HEK293 (cell line): ENCODE results near the gene BCAN.

Source experiments
- ELK4 ChIP-seq: IDR thresholded peaks from 2 replicates; pipeline ENCODE4 v1.6.1; 2011; ENCODE audit warnings: mild to moderate bottlenecking, low read depth, low read length, borderline replicate concordance
- HOXD13 ChIP-seq: sonication (generic); formaldehyde crosslinking; IDR thresholded peaks from 2 replicates; pipeline ENCODE4 v1.8.0; 2022; ENCODE audit warnings: missing genetic modification reagents, borderline replicate concordance
- KLF9 ChIP-seq: fragments of 450-650 bp; formaldehyde crosslinking; IDR thresholded peaks from 2 replicates; pipeline ENCODE4 v1.5.1; 2016; ENCODE audit warnings: missing biosample characterization, missing genetic modification characterization, low read depth
- REST ChIP-seq: fragments of 450-650 bp; formaldehyde crosslinking; IDR thresholded peaks from 2 replicates; pipeline ENCODE4 v1.5.1; 2016; ENCODE audit warnings: missing biosample characterization, missing genetic modification characterization
- TSHZ1 ChIP-seq: fragments of 450-650 bp; formaldehyde crosslinking; IDR thresholded peaks from 2 replicates; pipeline ENCODE4 v1.5.1; 2016; ENCODE audit warnings: missing biosample characterization, missing genetic modification characterization, borderline replicate concordance
- YY2 ChIP-seq: fragments of 450-650 bp; formaldehyde crosslinking; IDR thresholded peaks from 2 replicates; pipeline ENCODE4 v1.5.1; 2016; ENCODE audit warnings: missing biosample characterization, missing genetic modification characterization
- ZBTB1 ChIP-seq: fragments of 450-650 bp; formaldehyde crosslinking; IDR thresholded peaks from 2 replicates; pipeline ENCODE4 v1.5.1; 2016; ENCODE audit warnings: missing biosample characterization, missing genetic modification characterization
- ZBTB7A ChIP-seq: fragments of 450-650 bp; formaldehyde crosslinking; IDR thresholded peaks from 2 replicates; pipeline ENCODE4 v1.5.1; 2016; ENCODE audit warnings: low read depth, missing biosample characterization, missing genetic modification characterization
- ZFP3 ChIP-seq: fragments of 450-650 bp; formaldehyde crosslinking; IDR thresholded peaks from 2 replicates; pipeline ENCODE4 v1.5.1; 2016; ENCODE audit warnings: low read depth, missing biosample characterization, missing genetic modification characterization
- ZIC2 ChIP-seq: fragments of 450-650 bp; formaldehyde crosslinking; IDR thresholded peaks from 2 replicates; pipeline ENCODE4 v1.5.1; 2016; ENCODE audit warnings: missing biosample characterization, missing genetic modification characterization
- ZNF121 ChIP-seq: fragments of 450-650 bp; formaldehyde crosslinking; IDR thresholded peaks from 2 replicates; pipeline ENCODE4 v1.5.1; 2016; ENCODE audit warnings: missing biosample characterization, missing genetic modification characterization
- ZNF174 ChIP-seq: fragments of 450-650 bp; formaldehyde crosslinking; IDR thresholded peaks from 2 replicates; pipeline ENCODE4 v1.5.0; 2017; ENCODE audit warnings: missing biosample characterization, mild to moderate bottlenecking, missing genetic modification characterization
- ZNF211 ChIP-seq: fragments of 450-650 bp; formaldehyde crosslinking; IDR thresholded peaks from 2 replicates; pipeline ENCODE4 v1.5.1; 2016; ENCODE audit warnings: low read depth, missing biosample characterization, missing genetic modification characterization
- ZNF324 ChIP-seq: fragments of 450-650 bp; formaldehyde crosslinking; IDR thresholded peaks from 2 replicates; pipeline ENCODE4 v1.5.1; 2016; ENCODE audit warnings: missing biosample characterization, missing genetic modification characterization
- ZNF510 ChIP-seq: fragments of 450-650 bp; formaldehyde crosslinking; IDR thresholded peaks from 2 replicates; pipeline ENCODE4 v1.5.1; 2018; ENCODE audit warnings: mild to moderate bottlenecking, missing genetic modification characterization, missing biosample characterization; ENCODE audit not compliant: insufficient replicate concordance
- ZNF621 ChIP-seq: fragments of 450-650 bp; formaldehyde crosslinking; IDR thresholded peaks from 2 replicates; pipeline ENCODE4 v1.5.1; 2017; ENCODE audit warnings: missing biosample characterization, missing genetic modification characterization
- ZNF624 ChIP-seq: fragments of 450-650 bp; formaldehyde crosslinking; IDR thresholded peaks from 2 replicates; pipeline ENCODE4 v1.5.1; 2017; ENCODE audit warnings: missing biosample characterization, missing genetic modification characterization
- ZNF626 ChIP-seq: fragments of 450-650 bp; sonication (Bioruptor Pico); formaldehyde crosslinking; IDR thresholded peaks from 2 replicates; pipeline ENCODE4 v1.5.1; 2018; ENCODE audit warnings: missing biosample characterization, missing genetic modification characterization, inconsistent platforms
- ZNF629 ChIP-seq: fragments of 450-650 bp; formaldehyde crosslinking; IDR thresholded peaks from 2 replicates; pipeline ENCODE4 v1.5.1; 2017; ENCODE audit warnings: missing biosample characterization, missing genetic modification characterization
- ZNF692 ChIP-seq: fragments of 450-650 bp; formaldehyde crosslinking; IDR thresholded peaks from 2 replicates; pipeline ENCODE4 v1.5.1; 2016; ENCODE audit warnings: missing biosample characterization, missing genetic modification characterization
- ZNF768 ChIP-seq: fragments of 450-650 bp; formaldehyde crosslinking; IDR thresholded peaks from 2 replicates; pipeline ENCODE4 v1.5.1; 2018; ENCODE audit warnings: missing biosample characterization, mild to moderate bottlenecking, missing genetic modification characterization
- ZNF837 ChIP-seq: fragments of 450-650 bp; formaldehyde crosslinking; IDR thresholded peaks from 2 replicates; pipeline ENCODE4 v1.5.1; 2016; ENCODE audit warnings: missing biosample characterization, missing genetic modification characterization
- TF ChIP-seq, protein P1 (sequence below): fragments of 450-650 bp; formaldehyde crosslinking; IDR thresholded peaks from 2 replicates; pipeline ENCODE4 v1.5.1; 2016; ENCODE audit warnings: missing biosample characterization, missing genetic modification characterization
- TF ChIP-seq, protein P2 (sequence below): fragments of 450-650 bp; formaldehyde crosslinking; IDR thresholded peaks from 2 replicates; pipeline ENCODE4 v1.5.1; 2017; ENCODE audit warnings: missing biosample characterization, missing genetic modification characterization
- TF ChIP-seq, protein P3 (sequence below): fragments of 450-650 bp; formaldehyde crosslinking; IDR thresholded peaks from 2 replicates; pipeline ENCODE4; 2016; ENCODE audit warnings: missing biosample characterization, missing genetic modification characterization

Gene BCAN

DNA sequence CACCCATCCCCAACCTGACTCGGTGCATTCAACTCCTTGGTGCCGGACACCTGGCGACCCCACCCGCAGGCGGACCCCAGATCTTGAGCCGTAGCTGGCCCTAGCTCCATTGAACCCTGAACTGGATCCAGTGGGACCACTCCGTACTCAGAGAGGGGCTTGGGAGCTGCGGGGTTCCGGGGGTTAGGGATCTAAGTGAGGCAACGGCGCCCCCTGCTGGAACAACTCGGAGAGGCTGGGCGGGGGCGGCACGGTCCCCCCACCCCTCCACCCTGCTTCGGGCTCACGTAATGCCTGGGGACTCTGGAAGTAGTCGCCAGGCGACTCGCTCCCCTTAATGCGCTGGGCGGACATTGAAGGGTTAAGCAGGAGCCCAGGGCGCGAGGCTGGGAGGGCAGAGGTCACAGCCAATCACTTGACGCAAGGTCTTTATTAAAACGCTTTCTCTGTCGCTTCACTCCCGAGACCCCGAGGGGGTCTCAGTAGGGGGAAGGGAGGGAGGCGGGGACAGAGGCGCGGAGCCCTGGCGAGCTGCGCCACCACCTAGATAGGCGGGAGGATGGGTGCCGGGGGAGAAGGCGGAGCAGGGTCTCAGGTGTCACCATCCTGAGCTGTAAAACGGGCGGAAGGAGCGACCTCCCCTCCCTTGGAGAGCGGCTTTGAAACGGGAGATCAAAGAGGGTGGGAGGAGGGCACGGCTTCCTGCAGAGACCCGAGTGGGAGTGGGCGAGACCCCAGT is 64.2 kb downstream of the BCAN start (continued):
- 0 out of 2 replicates have a peak, but pooled peaks have one; percentile 21 for TF ChIP-seq REST (tag by site-specific recombination)
- no peak for TF ChIP-seq TSHZ1 (tag by site-specific recombination)
- TF ChIP-seq ZNF211 (tag by site-specific recombination), result no peak
- TF ChIP-seq, protein P1, sequence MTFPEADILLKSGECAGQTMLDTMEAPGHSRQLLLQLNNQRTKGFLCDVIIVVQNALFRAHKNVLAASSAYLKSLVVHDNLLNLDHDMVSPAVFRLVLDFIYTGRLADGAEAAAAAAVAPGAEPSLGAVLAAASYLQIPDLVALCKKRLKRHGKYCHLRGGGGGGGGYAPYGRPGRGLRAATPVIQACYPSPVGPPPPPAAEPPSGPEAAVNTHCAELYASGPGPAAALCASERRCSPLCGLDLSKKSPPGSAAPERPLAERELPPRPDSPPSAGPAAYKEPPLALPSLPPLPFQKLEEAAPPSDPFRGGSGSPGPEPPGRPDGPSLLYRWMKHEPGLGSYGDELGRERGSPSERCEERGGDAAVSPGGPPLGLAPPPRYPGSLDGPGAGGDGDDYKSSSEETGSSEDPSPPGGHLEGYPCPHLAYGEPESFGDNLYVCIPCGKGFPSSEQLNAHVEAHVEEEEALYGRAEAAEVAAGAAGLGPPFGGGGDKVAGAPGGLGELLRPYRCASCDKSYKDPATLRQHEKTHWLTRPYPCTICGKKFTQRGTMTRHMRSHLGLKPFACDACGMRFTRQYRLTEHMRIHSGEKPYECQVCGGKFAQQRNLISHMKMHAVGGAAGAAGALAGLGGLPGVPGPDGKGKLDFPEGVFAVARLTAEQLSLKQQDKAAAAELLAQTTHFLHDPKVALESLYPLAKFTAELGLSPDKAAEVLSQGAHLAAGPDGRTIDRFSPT (tag by site-specific recombination), result peak; percentile 67
- TF ChIP-seq ZNF626 (tag by site-specific recombination), result no peak
- TF ChIP-seq ZNF121, result no peak
- no peak for TF ChIP-seq ELK4
- TF ChIP-seq, protein P2, sequence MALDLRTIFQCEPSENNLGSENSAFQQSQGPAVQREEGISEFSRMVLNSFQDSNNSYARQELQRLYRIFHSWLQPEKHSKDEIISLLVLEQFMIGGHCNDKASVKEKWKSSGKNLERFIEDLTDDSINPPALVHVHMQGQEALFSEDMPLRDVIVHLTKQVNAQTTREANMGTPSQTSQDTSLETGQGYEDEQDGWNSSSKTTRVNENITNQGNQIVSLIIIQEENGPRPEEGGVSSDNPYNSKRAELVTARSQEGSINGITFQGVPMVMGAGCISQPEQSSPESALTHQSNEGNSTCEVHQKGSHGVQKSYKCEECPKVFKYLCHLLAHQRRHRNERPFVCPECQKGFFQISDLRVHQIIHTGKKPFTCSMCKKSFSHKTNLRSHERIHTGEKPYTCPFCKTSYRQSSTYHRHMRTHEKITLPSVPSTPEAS (tag by site-specific recombination), result no peak; the same call in 1 of the 2 replicates
- no peak for TF ChIP-seq YY2
- no peak for TF ChIP-seq ZBTB1 (tag by site-specific recombination)
- TF ChIP-seq ZNF510 (tag by site-specific recombination), result no peak
- peak; percentile 81 for TF ChIP-seq ZBTB7A
- peak; percentile 73 for TF ChIP-seq ZNF324 (tag by site-specific recombination)
- TF ChIP-seq ZNF768 (tag by site-specific recombination), result no peak
- TF ChIP-seq ZNF692 (tag by site-specific recombination), result peak; percentile 76
- peak; percentile 57 for TF ChIP-seq KLF9 (tag by site-specific recombination)
- TF ChIP-seq ZIC2 (tag by site-specific recombination), result peak; percentile 92
- TF ChIP-seq ZFP3 (tag by site-specific recombination), result no peak
- TF ChIP-seq ZNF624 (tag by site-specific recombination), result no peak
- no peak for TF ChIP-seq ZNF174 (tag by site-specific recombination)
- no peak for TF ChIP-seq ZNF837 (tag by site-specific recombination)
- peak; percentile 82 for TF ChIP-seq ZNF629 (tag by site-specific recombination)
- TF ChIP-seq, protein P3, sequence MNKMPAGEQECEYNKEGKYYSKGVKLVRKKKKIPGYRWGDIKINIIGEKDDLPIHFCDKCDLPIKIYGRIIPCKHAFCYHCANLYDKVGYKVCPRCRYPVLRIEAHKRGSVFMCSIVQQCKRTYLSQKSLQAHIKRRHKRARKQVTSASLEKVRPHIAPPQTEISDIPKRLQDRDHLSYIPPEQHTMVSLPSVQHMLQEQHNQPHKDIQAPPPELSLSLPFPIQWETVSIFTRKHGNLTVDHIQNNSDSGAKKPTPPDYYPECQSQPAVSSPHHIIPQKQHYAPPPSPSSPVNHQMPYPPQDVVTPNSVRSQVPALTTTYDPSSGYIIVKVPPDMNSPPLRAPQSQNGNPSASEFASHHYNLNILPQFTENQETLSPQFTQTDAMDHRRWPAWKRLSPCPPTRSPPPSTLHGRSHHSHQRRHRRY (tag by site-specific recombination), result no peak
- TF ChIP-seq HOXD13, result no peak
- TF ChIP-seq ZNF621 (tag by site-specific recombination), result no peak
